ENCODE measurements around the gene PTPRN2. TPM values are rescaled to one million over a fixed set of nuclear protein-coding genes. Genes with fewer than 3 reads are reported as not detected.

The PTPRN2 gene
- total RNA-seq, 1 experiment from 2014 or later: not detected

- CTCF ChIA-PET: no interaction called here
- Histone ChIP-seq H3K36me3 (ENCODE audit: low read depth) (no peaks in the 10 kb centered on the region), H3K4me3 (no peak overlapping the region), H3K9me3 (ENCODE audit: insufficient read depth, low read depth) (no peaks in the 10 kb centered on the region), H3K4me2 (no peak overlapping the region), H3K4me1 (replicated peaks; ENCODE audit: insufficient read depth) (no peaks in the 10 kb centered on the region), H4K20me1 (ENCODE audit: insufficient read depth) (no peaks in the 10 kb centered on the region; the same call in 1 of the 2 replicates), H3F3A (ENCODE audit: insufficient read depth, low read depth) (no peaks in the 10 kb centered on the region), H2AFZ (0 out of 2 replicates have a peak overlapping the region, but pooled peaks have one; percentile 53), H3K9me2 (ENCODE audit: insufficient read depth) (no peaks in the 10 kb centered on the region), H3K27me3 (ENCODE audit: insufficient read depth, low read depth) (peaks cover 71% of the 10 kb centered on the region), H3K79me2 (ENCODE audit: low read depth) (no peaks in the 10 kb centered on the region), H3K27ac (no peak overlapping the region)
- no peak for DNase-seq
- TF ChIP-seq CTCF (conservative IDR thresholded peaks at IDR 0.05): no peak
- TF ChIP-seq EZH2 (IDR thresholded peaks at IDR 0.05; ENCODE audit: low read depth): no peak
- POLR2A ChIA-PET (ENCODE audit: unreplicated experiment): no interaction called here
- intact Hi-C loops (cut with micrococcal nuclease; ENCODE audit: unreplicated experiment): no loop called here
- BruUV-seq (replicated peaks): no TSS peak
Observed at GRCh38 chr7:157644946-157645345, 942.7 kb downstream of the PTPRN2 start.

GRCh38 chr7:157643525-157643970 is 944.1 kb downstream of the PTPRN2 start:
- peaks cover 82% of the 10 kb centered on the region for H3K27me3 ChIP-seq (ENCODE audit: insufficient read depth, low read depth)
- no TSS peak for BruUV-seq (replicated peaks)
- intact Hi-C loops (cut with micrococcal nuclease; ENCODE audit: unreplicated experiment): no loop called here
- TF ChIP-seq CTCF (conservative IDR thresholded peaks at IDR 0.05) (no peak), EZH2 (IDR thresholded peaks at IDR 0.05; ENCODE audit: low read depth) (no peak)
- no peak overlapping the region for H2AFZ ChIP-seq
- no peak for DNase-seq
- no peaks in the 10 kb centered on the region for H3K79me2 ChIP-seq (ENCODE audit: low read depth)
- ChIA-PET POLR2A (ENCODE audit: unreplicated experiment) (no interaction called here), CTCF (no interaction called here)
- H3K4me2 ChIP-seq: no peak overlapping the region
- H3K9me3 ChIP-seq (ENCODE audit: insufficient read depth, low read depth): no peaks in the 10 kb centered on the region
- no peak overlapping the region for H3K4me3 ChIP-seq
- no peaks in the 10 kb centered on the region for H3K9me2 ChIP-seq (ENCODE audit: insufficient read depth)
- H3K4me1 ChIP-seq (replicated peaks; ENCODE audit: insufficient read depth): no peaks in the 10 kb centered on the region
- H4K20me1 ChIP-seq (ENCODE audit: insufficient read depth): no peaks in the 10 kb centered on the region; the same call in 1 of the 2 replicates
- H3F3A ChIP-seq (ENCODE audit: insufficient read depth, low read depth): no peaks in the 10 kb centered on the region
- no peak overlapping the region for H3K27ac ChIP-seq
- H3K36me3 ChIP-seq (ENCODE audit: low read depth): no peaks in the 10 kb centered on the region

GRCh38 chr7:157641866-157642265 is 945.8 kb downstream of the PTPRN2 start:
- Histone ChIP-seq H3K27me3 (ENCODE audit: insufficient read depth, low read depth) (peaks cover 99% of the 10 kb centered on the region), H4K20me1 (ENCODE audit: insufficient read depth) (no peaks in the 10 kb centered on the region; the same call in 1 of the 2 replicates), H3K79me2 (ENCODE audit: low read depth) (no peaks in the 10 kb centered on the region), H3K9me2 (ENCODE audit: insufficient read depth) (no peaks in the 10 kb centered on the region), H3K9me3 (ENCODE audit: insufficient read depth, low read depth) (no peaks in the 10 kb centered on the region), H3K4me2 (no peak overlapping the region), H3K4me3 (no peak overlapping the region), H3K27ac (no peak overlapping the region), H3K4me1 (replicated peaks; ENCODE audit: insufficient read depth) (no peaks in the 10 kb centered on the region), H2AFZ (no peak overlapping the region), H3K36me3 (ENCODE audit: low read depth) (no peaks in the 10 kb centered on the region), H3F3A (ENCODE audit: insufficient read depth, low read depth) (no peaks in the 10 kb centered on the region)
- no TSS peak for BruUV-seq (replicated peaks)
- CTCF ChIA-PET: no interaction called here
- POLR2A ChIA-PET (ENCODE audit: unreplicated experiment): no interaction called here
- intact Hi-C loops (cut with micrococcal nuclease; ENCODE audit: unreplicated experiment): no loop called here
- DNase-seq: no peak
- TF ChIP-seq EZH2 (IDR thresholded peaks at IDR 0.05; ENCODE audit: low read depth): no peak
- no peak for TF ChIP-seq CTCF (conservative IDR thresholded peaks at IDR 0.05)

Data from PC-9 (cell line).